ENCODE measurements around the gene MYO10. TPM values are rescaled to one million over a fixed set of nuclear protein-coding genes. Genes with fewer than 3 reads are reported as not detected.

The MYO10 gene
- total RNA-seq, 2 donors from 2014 or later = 40.0 to 89.2 TPM

- Mint-ChIP-seq H3K9me3 (no peaks in the 10 kb centered on the region), H3K4me3 (no peak overlapping the region), H3K4me1 (peaks cover 18% of the 10 kb centered on the region), H3K27me3 (ENCODE audit: insufficient read depth) (no peaks in the 10 kb centered on the region), H3K27ac (peak overlapping the region; percentile 49), H3K36me3 (ENCODE audit: low read depth) (peaks cover 59% of the 10 kb centered on the region)
- WGBS, 2 experiments (ENCODE audit: insufficient coverage in 1 of 2, insufficient read length in 1 of 2) = 90 to 91% methylated on average over 9 to 11 of the region's 11 CpGs
- Histone ChIP-seq H3K9me3 (ENCODE audit: control insufficient read depth, low read length) (peaks cover 9% of the 10 kb centered on the region), H3K36me3 (ENCODE audit: control insufficient read depth, insufficient read depth, low read length) (peaks cover 80% of the 10 kb centered on the region), H3K4me3 (ENCODE audit: low read length) (no peak overlapping the region), H3K4me1 (ENCODE audit: control insufficient read depth, insufficient read depth, low read length) (no peaks in the 10 kb centered on the region), H3K27me3 (ENCODE audit: control insufficient read depth, insufficient read depth, low read length, poor library complexity, severe bottlenecking) (no peaks in the 10 kb centered on the region), H3K9ac (ENCODE audit: extremely low read depth, low read length, poor library complexity, severe bottlenecking) (no peak overlapping the region), H3K27ac (ENCODE audit: low read depth, low read length) (peak overlapping the region; percentile 51)
- no peak for TF ChIP-seq CTCF (conservative IDR thresholded peaks at IDR 0.05)
- DNase-seq = no peak
Observed at GRCh38 chr5:16727755-16728325, 208.2 kb downstream of the MYO10 start.

- no peaks in the 10 kb centered on the region for H3K27me3 Mint-ChIP-seq (ENCODE audit: insufficient read depth)
- Histone ChIP-seq H3K9me3 (ENCODE audit: control insufficient read depth, low read length) (peaks cover 9% of the 10 kb centered on the region), H3K27ac (ENCODE audit: low read depth, low read length) (no peak overlapping the region), H3K4me3 (ENCODE audit: low read length) (no peak overlapping the region), H3K9ac (ENCODE audit: extremely low read depth, low read length, poor library complexity, severe bottlenecking) (no peak overlapping the region), H3K27me3 (ENCODE audit: control insufficient read depth, insufficient read depth, low read length, poor library complexity, severe bottlenecking) (no peaks in the 10 kb centered on the region), H3K4me1 (ENCODE audit: control insufficient read depth, insufficient read depth, low read length) (peaks cover 7% of the 10 kb centered on the region), H3K36me3 (ENCODE audit: control insufficient read depth, insufficient read depth, low read length) (peaks cover 80% of the 10 kb centered on the region)
- 80 to 87% methylated on average over 2 to 5 of the region's 5 CpGs for WGBS, 2 experiments (ENCODE audit: insufficient coverage in 1 of 2, insufficient read length in 1 of 2)
- H3K4me1 Mint-ChIP-seq = peaks cover 22% of the 10 kb centered on the region
- DNase-seq = no peak
- no peak overlapping the region for H3K27ac Mint-ChIP-seq
- TF ChIP-seq CTCF (conservative IDR thresholded peaks at IDR 0.05) = no peak
- no peak overlapping the region for H3K4me3 Mint-ChIP-seq
- H3K36me3 Mint-ChIP-seq (ENCODE audit: low read depth) = peaks cover 51% of the 10 kb centered on the region
- no peaks in the 10 kb centered on the region for H3K9me3 Mint-ChIP-seq
Observed at GRCh38 chr5:16726538-16726946, 209.5 kb downstream of the MYO10 start.

- 92 to 96% methylated on average over 5 to 6 of the region's 7 CpGs for WGBS, 2 experiments (ENCODE audit: insufficient coverage in 1 of 2, insufficient read length in 1 of 2)
- H3K27ac Mint-ChIP-seq = no peak overlapping the region
Observed at GRCh38 chr5:16725575-16725974, 210.5 kb downstream of the MYO10 start.

More at GRCh38 chr5:16725575-16725974, 210.5 kb downstream of the MYO10 start:
- no peak overlapping the region for H3K4me3 Mint-ChIP-seq
- no peaks in the 10 kb centered on the region for H3K27me3 Mint-ChIP-seq (ENCODE audit: insufficient read depth)
- H3K9me3 Mint-ChIP-seq = no peaks in the 10 kb centered on the region
- no peak overlapping the region for H3K27ac ChIP-seq (ENCODE audit: low read depth, low read length)
- no peak for DNase-seq
- peaks cover 29% of the 10 kb centered on the region for H3K4me1 Mint-ChIP-seq
- H3K9me3 ChIP-seq (ENCODE audit: control insufficient read depth, low read length) = peaks cover 9% of the 10 kb centered on the region
- H3K4me3 ChIP-seq (ENCODE audit: low read length) = no peak overlapping the region
- H3K36me3 ChIP-seq (ENCODE audit: control insufficient read depth, insufficient read depth, low read length) = peaks cover 82% of the 10 kb centered on the region
- no peaks in the 10 kb centered on the region for H3K27me3 ChIP-seq (ENCODE audit: control insufficient read depth, insufficient read depth, low read length, poor library complexity, severe bottlenecking)
- peaks cover 52% of the 10 kb centered on the region for H3K36me3 Mint-ChIP-seq (ENCODE audit: low read depth)
- H3K4me1 ChIP-seq (ENCODE audit: control insufficient read depth, insufficient read depth, low read length) = peaks cover 14% of the 10 kb centered on the region
- H3K9ac ChIP-seq (ENCODE audit: extremely low read depth, low read length, poor library complexity, severe bottlenecking) = no peak overlapping the region
- TF ChIP-seq CTCF (conservative IDR thresholded peaks at IDR 0.05) = no peak

Measured in endodermal cell (in vitro differentiated cells).